HUES6 (cell line): Measurements from ENCODE around the gene AKR1C1.
"Not testable (repeated sequence)": the region's sequence is repeated elsewhere in the genome, so short reads cannot be mapped to it uniquely, and the experiment has no call there.

Source experiments
- H3K27ac ChIP-seq: 2 replicates; pipeline ENCODE4 v1.7.0; 2013; ENCODE audit warnings: low read depth, mild to moderate bottlenecking, low read length, inconsistent platforms
- H3K27me3 ChIP-seq: 2 replicates; pipeline ENCODE4 v1.6.1; 2013; ENCODE audit warnings: low read length; ENCODE audit not compliant: control insufficient read depth, insufficient read depth
- H3K36me3 ChIP-seq: 2 replicates; pipeline ENCODE4 v1.6.1; 2013; ENCODE audit warnings: low read length; ENCODE audit not compliant: control insufficient read depth, insufficient read depth
- H3K4me1 ChIP-seq: 2 replicates; pipeline ENCODE4 v1.6.1; 2013; ENCODE audit warnings: low read length; ENCODE audit not compliant: control insufficient read depth, insufficient read depth
- H3K4me3 ChIP-seq: 2 replicates; pipeline ENCODE4 v1.5.1; 2013; ENCODE audit warnings: low read depth, low read length
- H3K9ac ChIP-seq: one replicate; pipeline ENCODE4 v1.6.1; 2013; ENCODE audit warnings: mild to moderate bottlenecking, low read length
- H3K9me3 ChIP-seq: 2 replicates; pipeline ENCODE4 v1.6.1; 2013; ENCODE audit warnings: low read depth, low read length; ENCODE audit not compliant: control insufficient read depth, insufficient read depth

Gene AKR1C1

GRCh38 chr10:4940073-4940428 lies 23.2 kb upstream of the AKR1C1 start:
- not testable (repeated sequence) for H3K9ac ChIP-seq, H3K27ac ChIP-seq, H3K36me3 ChIP-seq, H3K9me3 ChIP-seq, H3K27me3 ChIP-seq, H3K4me3 ChIP-seq
- peaks cover 12% of the 10 kb centered on the region for H3K4me1 ChIP-seq

DNA sequence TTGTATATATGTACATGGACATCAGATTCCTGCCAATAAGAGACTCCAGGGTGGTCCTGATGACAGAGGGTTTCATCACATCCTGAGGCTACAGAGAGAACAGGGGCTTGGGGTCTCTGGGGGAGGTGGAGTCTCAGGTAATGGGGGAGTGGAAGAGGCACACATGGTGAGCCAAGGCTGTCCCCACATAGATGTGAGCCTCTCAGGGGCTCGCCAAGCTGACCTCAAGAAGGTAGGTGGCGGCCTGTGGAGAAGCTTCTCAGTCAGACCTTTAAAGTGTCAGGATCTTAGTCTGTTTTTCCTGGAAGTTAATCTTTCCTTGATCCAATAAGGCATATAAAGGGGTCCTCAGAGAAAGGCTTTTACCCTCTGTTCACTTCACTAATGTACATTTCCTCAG lies 22.3 kb upstream of the AKR1C1 start:
- H3K9me3 ChIP-seq, H3K27ac ChIP-seq, H3K4me3 ChIP-seq, H3K36me3 ChIP-seq, H3K27me3 ChIP-seq, H3K9ac ChIP-seq: not testable (repeated sequence)
- peaks cover 14% of the 10 kb centered on the region for H3K4me1 ChIP-seq

DNA sequence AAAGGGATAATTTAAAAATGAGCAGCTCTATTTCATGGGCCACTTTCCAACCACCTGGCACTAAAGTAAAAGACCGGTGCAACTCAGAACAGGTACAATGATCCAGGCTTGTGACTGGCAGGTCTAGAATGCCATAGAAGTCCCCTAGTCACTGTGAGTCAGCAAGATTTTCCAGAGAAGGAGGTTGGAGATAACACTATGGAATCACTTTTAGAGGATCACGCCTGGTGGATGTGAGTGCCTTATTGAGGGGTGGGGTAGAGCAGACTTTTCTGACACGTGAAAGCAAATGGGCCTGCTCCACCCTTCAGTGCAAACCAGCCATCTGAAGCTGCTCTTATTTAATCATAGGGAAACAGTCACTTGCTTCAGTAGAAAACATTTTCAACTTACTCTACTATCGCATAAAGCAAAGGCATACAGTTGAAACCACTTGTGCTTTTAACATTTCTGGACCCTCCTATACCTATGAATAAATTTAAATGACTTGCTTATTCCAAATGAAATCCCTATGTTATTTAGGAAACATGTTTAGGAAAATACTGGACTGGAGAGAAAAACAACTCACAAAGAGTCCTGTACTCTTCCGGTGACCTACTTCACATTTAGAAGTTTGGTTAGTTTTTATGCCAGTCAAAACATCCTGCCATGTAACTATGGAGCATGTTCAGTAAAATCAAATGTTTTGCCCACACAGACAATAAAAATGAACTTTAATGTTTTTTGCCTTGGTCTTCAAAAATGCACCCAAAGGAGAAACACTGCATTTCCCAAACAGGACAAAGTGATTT lies 21.5 kb upstream of the AKR1C1 start:
- Histone ChIP-seq H3K9me3 (no peaks in the 10 kb centered on the region), H3K4me3 (no peak overlapping the region), H3K27me3 (no peaks in the 10 kb centered on the region), H3K9ac (no peak overlapping the region), H3K27ac (no peak overlapping the region), H3K4me1 (peaks cover 14% of the 10 kb centered on the region), H3K36me3 (no peaks in the 10 kb centered on the region)

GRCh38 chr10:4942931-4943330 lies 20.3 kb upstream of the AKR1C1 start:
- H3K4me1 ChIP-seq, result peaks cover 17% of the 10 kb centered on the region
- H3K27ac ChIP-seq, H3K9ac ChIP-seq, H3K36me3 ChIP-seq, H3K4me3 ChIP-seq, H3K27me3 ChIP-seq, H3K9me3 ChIP-seq: not testable (repeated sequence)

- peaks cover 17% of the 10 kb centered on the region for H3K4me1 ChIP-seq
- not testable (repeated sequence) for H3K9ac ChIP-seq, H3K9me3 ChIP-seq, H3K36me3 ChIP-seq, H3K27me3 ChIP-seq, H3K4me3 ChIP-seq, H3K27ac ChIP-seq
Measured at GRCh38 chr10:4943416-4943815, 19.8 kb upstream of the AKR1C1 start.

GRCh38 chr10:4943821-4944220 lies 19.4 kb upstream of the AKR1C1 start:
- no peak overlapping the region for H3K9ac ChIP-seq
- no peak overlapping the region for H3K27ac ChIP-seq
- no peaks in the 10 kb centered on the region for H3K9me3 ChIP-seq
- H3K27me3 ChIP-seq, result no peaks in the 10 kb centered on the region
- H3K4me1 ChIP-seq, result peaks cover 17% of the 10 kb centered on the region
- no peaks in the 10 kb centered on the region for H3K36me3 ChIP-seq
- no peak overlapping the region for H3K4me3 ChIP-seq

DNA sequence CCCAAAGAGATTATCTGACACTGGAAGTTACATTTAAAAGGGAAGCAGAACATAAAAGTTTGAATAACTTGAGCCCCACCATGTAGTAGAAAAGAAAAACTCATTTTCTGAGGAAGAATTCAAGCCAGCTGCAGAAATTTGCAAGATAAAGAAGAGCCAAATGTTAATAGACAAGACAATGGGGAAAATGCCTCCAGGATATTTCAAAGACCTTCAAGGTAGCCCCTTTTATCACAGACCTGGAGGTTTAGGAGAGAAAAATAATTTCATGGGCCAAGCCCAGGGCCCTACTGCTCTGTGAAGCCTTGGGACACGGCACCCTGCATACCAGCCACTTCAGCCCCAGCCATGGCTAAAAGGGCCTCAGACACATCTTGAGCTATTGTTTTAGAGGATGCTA lies 18.4 kb upstream of the AKR1C1 start:
- no peak overlapping the region for H3K9ac ChIP-seq
- no peaks in the 10 kb centered on the region for H3K27me3 ChIP-seq
- peaks cover 17% of the 10 kb centered on the region for H3K4me1 ChIP-seq
- no peak overlapping the region for H3K4me3 ChIP-seq
- H3K36me3 ChIP-seq, result no peaks in the 10 kb centered on the region
- H3K27ac ChIP-seq, result no peak overlapping the region
- H3K9me3 ChIP-seq, result no peaks in the 10 kb centered on the region

DNA sequence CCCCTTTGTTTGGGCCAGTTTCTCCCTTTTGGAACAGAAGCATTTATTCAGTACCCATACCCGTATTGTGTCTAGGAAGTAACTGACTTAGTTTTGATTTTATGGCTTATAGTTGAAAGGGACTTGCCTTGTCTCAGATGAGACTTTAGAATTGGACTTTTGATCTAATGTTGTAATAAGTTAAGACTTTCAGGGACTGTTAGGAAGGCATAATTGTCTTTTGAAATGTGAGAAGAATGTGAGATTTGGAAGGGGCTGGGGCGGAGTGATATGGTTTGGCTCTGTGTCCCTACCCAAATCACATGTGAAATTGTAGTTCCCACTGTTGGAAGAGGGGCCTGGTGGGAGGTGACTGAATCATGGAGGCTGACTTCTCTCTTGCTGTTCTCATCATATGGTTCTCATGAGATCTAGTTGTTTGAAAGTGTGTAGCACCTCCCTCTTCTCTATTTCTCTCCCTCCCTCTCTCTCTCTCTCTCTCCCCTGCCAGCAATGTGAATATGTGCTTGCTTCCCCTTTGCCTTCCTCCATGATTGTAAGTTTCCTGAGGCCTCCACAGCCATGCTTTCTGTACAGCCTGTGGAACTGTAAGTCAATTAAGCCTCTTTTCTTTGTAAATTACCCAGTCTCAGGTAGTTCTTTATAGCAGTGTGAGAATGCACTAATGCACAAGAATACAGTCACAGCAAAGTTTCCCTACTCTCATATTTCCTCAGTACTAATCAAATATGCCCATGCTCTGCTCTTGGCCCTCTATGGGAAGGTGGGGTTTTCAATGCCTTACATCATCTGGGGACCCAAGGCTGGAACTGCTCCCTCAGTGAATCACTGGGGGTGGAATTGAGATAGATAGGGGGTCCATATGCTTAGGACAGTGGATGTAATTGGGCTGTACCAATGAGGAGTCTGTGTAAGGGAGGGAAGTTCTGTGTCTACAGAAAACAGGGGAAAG lies 17.2 kb upstream of the AKR1C1 start:
- Histone ChIP-seq H3K4me1 (peaks cover 17% of the 10 kb centered on the region), H3K27me3 (no peaks in the 10 kb centered on the region), H3K27ac (no peak overlapping the region), H3K9ac (no peak overlapping the region), H3K36me3 (no peaks in the 10 kb centered on the region), H3K4me3 (no peak overlapping the region), H3K9me3 (no peaks in the 10 kb centered on the region)

DNA sequence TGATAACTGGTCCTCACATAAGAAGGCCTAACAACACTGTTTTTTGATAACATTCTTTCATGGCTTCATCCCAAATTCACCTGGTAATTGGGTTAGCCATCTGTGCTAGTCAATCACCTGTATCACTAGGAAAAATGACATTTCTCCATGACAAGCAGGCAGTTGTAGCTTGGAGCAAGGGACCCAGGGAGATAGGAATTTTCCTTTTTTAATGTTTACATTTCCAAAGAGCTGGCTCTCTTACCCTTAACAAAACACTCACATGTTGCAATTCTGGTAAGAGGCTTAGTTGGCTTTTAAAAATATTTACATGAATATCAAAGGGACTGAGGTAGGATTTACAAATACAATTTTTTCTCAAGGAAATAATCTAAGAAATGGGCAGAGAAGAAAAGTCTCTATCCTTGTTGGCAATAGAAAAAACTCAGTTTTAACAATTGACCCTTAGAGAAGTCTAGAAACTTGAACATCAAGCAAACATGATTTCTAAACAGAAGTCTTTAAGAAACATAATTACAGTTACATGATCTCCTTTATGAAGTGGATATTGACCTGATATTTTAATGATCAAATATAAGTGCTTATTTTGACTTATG lies 16.1 kb upstream of the AKR1C1 start:
- H3K27ac ChIP-seq, result no peak overlapping the region
- no peaks in the 10 kb centered on the region for H3K36me3 ChIP-seq
- no peak overlapping the region for H3K9ac ChIP-seq
- no peak overlapping the region for H3K4me3 ChIP-seq
- no peaks in the 10 kb centered on the region for H3K27me3 ChIP-seq
- no peaks in the 10 kb centered on the region for H3K9me3 ChIP-seq
- peaks cover 13% of the 10 kb centered on the region for H3K4me1 ChIP-seq

- Histone ChIP-seq H3K27me3 (no peaks in the 10 kb centered on the region), H3K9ac (no peak overlapping the region), H3K4me3 (no peak overlapping the region), H3K4me1 (peaks cover 13% of the 10 kb centered on the region), H3K36me3 (no peaks in the 10 kb centered on the region), H3K27ac (no peak overlapping the region), H3K9me3 (no peaks in the 10 kb centered on the region)
Measured at GRCh38 chr10:4947635-4948596, 15.3 kb upstream of the AKR1C1 start.
